Keratinocyte (primary cell): ENCODE data around the gene MAFF. TPM values are rescaled to one million over a fixed set of nuclear protein-coding genes. Genes with fewer than 3 reads are reported as not detected.

Source experiments
- DNase-seq: peaks from one replicate; pipeline ENCODE4 v3.0.0-alpha.2; 2011; ENCODE audit warnings: low read depth, missing footprints, low spot score
- FAIRE-seq: peaks from 2 replicates; lab custom pipeline; 2011; peaks lifted over from hg19 to GRCh38; lab: Jason Lieb, UNC
- H2AFZ ChIP-seq: 2 replicates; pipeline ENCODE4 v1.6.0; 2012; ENCODE audit warnings: low read length, control low read depth, inconsistent platforms; ENCODE audit not compliant: control insufficient read depth
- H3K27ac ChIP-seq: 2 replicates; pipeline ENCODE4 v1.5.1; 2011; ENCODE audit warnings: low read length; ENCODE audit not compliant: control insufficient read depth, insufficient read depth
- H3K27me3 ChIP-seq: 3 replicates; pipeline ENCODE4 v1.6.0; 2011; ENCODE audit warnings: low read length; ENCODE audit not compliant: control insufficient read depth, insufficient read depth; ENCODE audit errors: extremely low read depth
- H3K36me3 ChIP-seq, 2 experiments: 2 replicates in 1 of 2; 3 replicates in 1 of 2; pipeline ENCODE4 v1.5.1; 2011; ENCODE audit warnings: low read length in 2 of 2, mild to moderate bottlenecking in 1 of 2; ENCODE audit not compliant: control insufficient read depth in 2 of 2, insufficient read depth in 2 of 2; ENCODE audit errors: extremely low read depth in 1 of 2
- H3K4me1 ChIP-seq: 3 replicates; pipeline ENCODE4 v1.5.1; 2011; ENCODE audit warnings: low read length; ENCODE audit not compliant: control insufficient read depth, insufficient read depth; ENCODE audit errors: extremely low read depth
- H3K4me2 ChIP-seq: 3 replicates; pipeline ENCODE4 v1.6.0; 2011; ENCODE audit warnings: low read depth, low read length; ENCODE audit not compliant: control insufficient read depth, insufficient read depth; ENCODE audit errors: extremely low read depth
- H3K4me3 ChIP-seq, 3 experiments: fragments of 200-600 bp in 1 of 3; sonication (generic) in 1 of 3; 2 replicates in 2 of 3; 3 replicates in 1 of 3; pipeline ENCODE4 v1.5.1; 2011 to 2016; ENCODE audit warnings: low read length in 3 of 3, mild to moderate bottlenecking in 3 of 3, control low read depth in 2 of 3, inconsistent platforms in 1 of 3, low read depth in 1 of 3, mixed read lengths in 1 of 3, mixed run types in 1 of 3, moderate library complexity in 1 of 3; ENCODE audit not compliant: control insufficient read depth in 2 of 3, insufficient read depth in 2 of 3; ENCODE audit errors: extremely low read depth in 1 of 3
- H3K79me2 ChIP-seq: 2 replicates; pipeline ENCODE4 v1.6.0; 2012; ENCODE audit warnings: low read length; ENCODE audit not compliant: control insufficient read depth, insufficient read depth
- H3K9ac ChIP-seq: 3 replicates; pipeline ENCODE4 v1.6.0; 2011; ENCODE audit warnings: low read length; ENCODE audit not compliant: control insufficient read depth, insufficient read depth; ENCODE audit errors: extremely low read depth
- H3K9me1 ChIP-seq: 3 replicates; pipeline ENCODE4 v1.6.0; 2011; ENCODE audit warnings: low read length; ENCODE audit not compliant: control insufficient read depth, insufficient read depth; ENCODE audit errors: extremely low read depth
- H3K9me3 ChIP-seq: 2 replicates; pipeline ENCODE4 v1.5.1; 2012; ENCODE audit warnings: low read depth, low read length; ENCODE audit not compliant: control insufficient read depth
- H4K20me1 ChIP-seq: 3 replicates; pipeline ENCODE4 v1.6.0; 2011; ENCODE audit warnings: low read length; ENCODE audit not compliant: control insufficient read depth, insufficient read depth; ENCODE audit errors: extremely low read depth
- CTCF ChIP-seq, 3 experiments: IDR thresholded peaks in 1 of 3; conservative IDR thresholded peaks in 1 of 3; optimal IDR thresholded peaks in 1 of 3; 2 replicates in 2 of 3; 3 replicates in 1 of 3; pipeline versions ENCODE3 to v1.5.1; 2011; ENCODE audit warnings: low read length in 3 of 3, mild to moderate bottlenecking in 3 of 3, moderate library complexity in 2 of 3, control low read depth in 1 of 3, inconsistent platforms in 1 of 3; ENCODE audit not compliant: insufficient read depth in 2 of 3; ENCODE audit errors: extremely low read depth in 1 of 3
- EZH2 ChIP-seq: IDR thresholded peaks from one replicate; pipeline ENCODE4 v1.6.1; 2012; ENCODE audit warnings: inconsistent platforms, mild to moderate bottlenecking, low read length, moderate library complexity
- dilution Hi-C: fragments of 300-500 bp; cut with MboI; formaldehyde crosslinking; loops from one replicate; pipeline ENCODE4 v1.7.0; 2020; ENCODE audit warnings: low sequenced_read_pairs; ENCODE audit not compliant: extremely low pct_ligation_motif_present
- polyA plus RNA-seq, 5 experiments: library from polyadenylated mRNA; depleted of rRNA in 3 of 5; stranded (reverse) in 3 of 5; stranded (forward) in 1 of 5; unstranded in 1 of 5; fragments of >200 nt; gene quantifications; 1 replicate in 1 of 5; 2 replicates in 3 of 5; 3 replicates in 1 of 5; pipeline versions ENCODE4 v1.2.1 to v1.2.3, GENCODE V29; 2011 to 2012; ENCODE audit warnings: missing spikeins in 2 of 5, low read depth in 1 of 5, low replicate concordance in 1 of 5

The MAFF gene
- polyA plus RNA-seq, 1 donor (not counting 4 experiments of a cell fraction or from before 2014, with no cell fraction given), result 10.5 TPM

- FAIRE-seq, result no peak
- no peaks in the 10 kb centered on the region for H3K9me3 ChIP-seq
- no peak overlapping the region for H3K27ac ChIP-seq
- H3K4me2 ChIP-seq, result no peak overlapping the region
- H3K9me1 ChIP-seq, result no peaks in the 10 kb centered on the region
- peaks cover 8% of the 10 kb centered on the region for H4K20me1 ChIP-seq
- H3K9ac ChIP-seq, result no peak overlapping the region
- no peak overlapping the region for H3K4me3 ChIP-seq
- no peaks in the 10 kb centered on the region for H3K27me3 ChIP-seq
- DNase-seq, result no peak
- dilution Hi-C loops, result no loop called here
- H3K79me2 ChIP-seq, result peaks cover 55% of the 10 kb centered on the region
- H2AFZ ChIP-seq, result no peak overlapping the region
- H3K4me1 ChIP-seq, result no peaks in the 10 kb centered on the region
- TF ChIP-seq CTCF (optimal IDR thresholded peaks at IDR 0.05 in 1 of 3, IDR thresholded peaks at IDR 0.05 in 1 of 3, conservative IDR thresholded peaks at IDR 0.05 in 1 of 3; ENCODE audit: extremely low read depth in 1 of 3, insufficient read depth in 2 of 3, low read length in 3 of 3) (no peak), EZH2 (no peak)
- peaks cover 16% of the 10 kb centered on the region in 2 experiments for H3K36me3 ChIP-seq
These were observed 49.5 kb downstream of the MAFF start for GRCh38 chr22:38251341-38251692.

- DNase-seq, result no peak
- Histone ChIP-seq H3K27me3 (no peaks in the 10 kb centered on the region), H3K4me3 (no peak overlapping the region), H3K9me3 (no peaks in the 10 kb centered on the region), H3K27ac (no peak overlapping the region), H3K4me1 (no peaks in the 10 kb centered on the region), H3K36me3 (peaks cover 0 to 8% of the 10 kb centered on the region in 2 experiments), H3K9ac (no peak overlapping the region), H4K20me1 (no peaks in the 10 kb centered on the region), H3K79me2 (peaks cover 61% of the 10 kb centered on the region), H3K9me1 (no peaks in the 10 kb centered on the region), H3K4me2 (no peak overlapping the region), H2AFZ (no peak overlapping the region)
- FAIRE-seq, result no peak
- TF ChIP-seq EZH2, result no peak
- no peak for TF ChIP-seq CTCF (optimal IDR thresholded peaks at IDR 0.05 in 1 of 3, IDR thresholded peaks at IDR 0.05 in 1 of 3, conservative IDR thresholded peaks at IDR 0.05 in 1 of 3; ENCODE audit: extremely low read depth in 1 of 3, insufficient read depth in 2 of 3, low read length in 3 of 3)
- dilution Hi-C loops, result no loop called here
These were observed 53.9 kb downstream of the MAFF start for GRCh38 chr22:38255697-38256096.
